CD8-positive, alpha-beta memory T cell (primary cell): ENCODE data around the gene PRR33. TPM values are rescaled to one million over a fixed set of nuclear protein-coding genes. Genes with fewer than 3 reads are reported as not detected.
A peak's percentile ranks its signal among the peaks of the same experiment; 100 is the strongest.
"Not testable (repeated sequence)": the region's sequence is repeated elsewhere in the genome, so short reads cannot be mapped to it uniquely, and the experiment has no call there.

ENCODE experiments used
- CTCF ChIA-PET: fragments of 350-600 bp; sonication (Branson Sonifier 250); formaldehyde crosslinking; loops from one replicate; lab custom pipeline; 2021; ENCODE audit warnings: antibody characterized with exemption; lab: Charles Lee
- POLR2A ChIA-PET: fragments of 350-600 bp; sonication (Branson Sonifier 250); formaldehyde crosslinking; loops from one replicate; lab custom pipeline; 2021; ENCODE audit warnings: antibody characterized with exemption; lab: Charles Lee
- DNase-seq, 5 donors: peaks; one replicate each; pipeline versions ENCODE4 v3.0.0 to v3.0.0-alpha.2; 2020 to 2022; ENCODE audit warnings: mixed read lengths in 1 of 5
- H3K27ac ChIP-seq: one replicate; pipeline ENCODE4 v1.7.0; 2013; ENCODE audit warnings: low read depth, mild to moderate bottlenecking, low read length, moderate library complexity
- H3K27me3 ChIP-seq: 2 replicates; pipeline ENCODE4 v1.7.0; 2013; ENCODE audit warnings: low read length, mild to moderate bottlenecking; ENCODE audit not compliant: insufficient read depth, poor library complexity, severe bottlenecking
- H3K36me3 ChIP-seq: 2 replicates; pipeline ENCODE4 v1.7.0; 2013; ENCODE audit warnings: mild to moderate bottlenecking, low read length, moderate library complexity; ENCODE audit not compliant: insufficient read depth
- H3K4me1 ChIP-seq: 2 replicates; pipeline ENCODE4 v1.7.0; 2013; ENCODE audit warnings: mild to moderate bottlenecking, low read length, moderate library complexity; ENCODE audit not compliant: insufficient read depth
- H3K4me3 ChIP-seq: 2 replicates; pipeline ENCODE4 v1.7.0; 2013; ENCODE audit warnings: mild to moderate bottlenecking, low read length
- H3K9me3 ChIP-seq: 2 replicates; pipeline ENCODE4 v1.7.0; 2013; ENCODE audit warnings: mild to moderate bottlenecking, low read length
- H3K27ac Mint-ChIP-seq, 8 donors: one replicate each; pipeline ENCODE4 v1.8.0; 2020 to 2021; ENCODE audit warnings: mixed read lengths in 8 of 8, mild to moderate bottlenecking in 6 of 8, inconsistent platforms in 3 of 8, moderate library complexity in 3 of 8
- H3K27me3 Mint-ChIP-seq, 2 donors: one replicate each; pipeline ENCODE4 v1.8.0; 2020 to 2021; ENCODE audit warnings: mixed read lengths in 2 of 2, mild to moderate bottlenecking in 1 of 2, moderate library complexity in 1 of 2
- H3K36me3 Mint-ChIP-seq, 3 donors: one replicate each; pipeline ENCODE4 v1.8.0; 2020 to 2021; ENCODE audit warnings: mixed read lengths in 3 of 3, inconsistent platforms in 1 of 3, mild to moderate bottlenecking in 1 of 3
- H3K4me1 Mint-ChIP-seq, 3 donors: one replicate each; pipeline ENCODE4 v1.8.0; 2020 to 2021; ENCODE audit warnings: mixed read lengths in 3 of 3, inconsistent platforms in 1 of 3, mild to moderate bottlenecking in 1 of 3
- H3K4me3 Mint-ChIP-seq, 7 donors: one replicate each; pipeline ENCODE4 v1.8.0; 2020 to 2021; ENCODE audit warnings: mixed read lengths in 7 of 7, mild to moderate bottlenecking in 6 of 7, moderate library complexity in 4 of 7, inconsistent platforms in 2 of 7
- H3K9me3 Mint-ChIP-seq, 5 donors: one replicate each; pipeline ENCODE4 v1.8.0; 2020 to 2022; ENCODE audit warnings: mixed read lengths in 5 of 5, mild to moderate bottlenecking in 3 of 5, moderate library complexity in 2 of 5, inconsistent platforms in 1 of 5
- polyA plus RNA-seq: library from polyadenylated mRNA; unstranded; fragments of 300-500 nt; fragmentation: Illumina TruSeq; gene quantifications from one replicate; pipeline ENCODE4 v1.2.3, GENCODE V29; 2021
- total RNA-seq, 2 experiments: library from RNA; stranded (reverse); gene quantifications; one replicate each; pipeline ENCODE4 v1.2.3, GENCODE V29; 2021

Gene PRR33
- total and polyA plus RNA-seq, 3 experiments from 2014 or later, result 0.17 TPM; not detected in 2

GRCh38 chr11:1875851-1876301, 15.8 kb downstream of the PRR33 start:
- POLR2A ChIA-PET, H3K27me3 Mint-ChIP-seq, H3K27ac ChIP-seq, H3K4me3 ChIP-seq, H3K4me3 Mint-ChIP-seq, H3K9me3 ChIP-seq, H3K4me1 ChIP-seq, H3K27me3 ChIP-seq, H3K36me3 ChIP-seq, H3K9me3 Mint-ChIP-seq: not testable (repeated sequence)
- Mint-ChIP-seq H3K36me3 (peaks cover 0 to 18% (median 0%) of the 10 kb centered on the region in 3 donors), H3K27ac (peak overlapping the region in 1 of 8 donors; percentile 43), H3K4me1 (peaks cover 27 to 63% (median 27%) of the 10 kb centered on the region in 3 donors)
- DNase-seq, result peak in 1 of 5 donors; percentile 38
- CTCF ChIA-PET, result interaction anchor here (1.0 to 1.5 kb wide), 6 partner anchors 10 to 43 kb away, joined by 3 to 5 read pairs (median 3); partner anchors contain the start of genes LSP1 and TNNI2

DNA sequence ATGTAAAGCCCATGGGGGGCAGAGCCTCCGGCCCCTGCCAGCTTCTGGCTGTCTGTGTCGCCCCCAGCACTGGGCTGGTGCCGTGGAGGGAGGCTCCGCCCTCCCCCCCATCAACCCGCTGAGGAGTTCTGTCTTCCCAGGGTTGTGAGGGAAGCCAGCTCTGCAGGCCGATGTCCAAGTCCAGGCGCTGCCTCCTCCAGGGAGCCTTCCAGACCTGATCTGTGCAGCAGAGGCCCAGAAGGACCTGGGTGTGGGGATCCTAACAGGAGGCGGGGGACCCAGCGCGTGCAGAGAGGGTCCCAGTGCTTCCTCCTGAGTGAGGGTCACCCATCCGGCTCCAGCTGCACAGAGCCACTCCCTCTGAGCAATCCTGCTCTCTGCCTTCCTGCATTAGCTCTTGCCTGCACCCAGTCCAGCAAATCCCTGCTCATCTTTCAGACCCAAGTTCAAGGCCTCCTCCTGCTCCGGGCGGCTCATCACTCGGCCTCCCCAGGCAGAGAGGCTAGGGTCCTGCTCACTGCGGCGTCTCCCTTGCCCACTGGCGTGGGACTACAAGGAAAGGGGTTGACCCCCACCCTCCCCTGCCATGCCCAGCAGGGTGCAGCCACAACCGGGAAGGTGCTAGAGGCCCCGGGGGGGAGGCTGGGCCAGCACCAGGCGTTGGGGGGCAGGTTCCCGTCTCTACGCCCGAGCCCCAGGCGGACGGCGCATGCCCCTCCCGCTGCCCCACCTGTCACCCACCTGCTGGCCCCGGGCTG, 16.4 kb downstream of the PRR33 start:
- Histone ChIP-seq H3K4me1 (peaks cover 15% of the 10 kb centered on the region), H3K4me3 (no peak overlapping the region), H3K27me3 (no peaks in the 10 kb centered on the region), H3K36me3 (no peaks in the 10 kb centered on the region), H3K27ac (no peak overlapping the region), H3K9me3 (no peaks in the 10 kb centered on the region)
- H3K27ac Mint-ChIP-seq, result peak overlapping the region in 7 of 8 donors; percentile 19 to 99 (median 70)
- ChIA-PET POLR2A (no interaction called here), CTCF (interaction anchor here (0.7 to 1.5 kb wide), 3 partner anchors 19 to 36 kb away, joined by 3 to 5 read pairs (median 3); partner anchors contain the start of gene TNNI2)
- DNase-seq, result peak in 2 of 5 donors; percentile 1 to 32
- peak overlapping the region in 2 of 7 donors; percentile 5 to 30 for H3K4me3 Mint-ChIP-seq
- H3K4me1 Mint-ChIP-seq, result peaks cover 28 to 63% (median 33%) of the 10 kb centered on the region in 3 donors
- peaks cover 0 to 14% (median 0%) of the 10 kb centered on the region in 3 donors for H3K36me3 Mint-ChIP-seq
- no peaks in the 10 kb centered on the region for H3K9me3 Mint-ChIP-seq
- H3K27me3 Mint-ChIP-seq, result no peaks in the 10 kb centered on the region

- H3K27me3 ChIP-seq, POLR2A ChIA-PET, H3K4me3 ChIP-seq, H3K27me3 Mint-ChIP-seq, H3K9me3 Mint-ChIP-seq, H3K4me3 Mint-ChIP-seq, H3K27ac ChIP-seq, H3K36me3 ChIP-seq, H3K36me3 Mint-ChIP-seq, H3K9me3 ChIP-seq: not testable (repeated sequence)
- peak in 2 of 5 donors; percentile 0 to 42 for DNase-seq
- Mint-ChIP-seq H3K27ac (peak overlapping the region in 1 of 8 donors; percentile 61), H3K4me1 (peaks cover 31 to 63% (median 39%) of the 10 kb centered on the region in 3 donors)
- CTCF ChIA-PET, result interaction anchor here (0.7 kb wide), 1 partner anchor 24 kb away, joined by 3 read pairs; no protein-coding TSS in a partner anchor
- H3K4me1 ChIP-seq, result peaks cover 22% of the 10 kb centered on the region
Measured at GRCh38 chr11:1874441-1875092, 17.1 kb downstream of the PRR33 start.

DNA sequence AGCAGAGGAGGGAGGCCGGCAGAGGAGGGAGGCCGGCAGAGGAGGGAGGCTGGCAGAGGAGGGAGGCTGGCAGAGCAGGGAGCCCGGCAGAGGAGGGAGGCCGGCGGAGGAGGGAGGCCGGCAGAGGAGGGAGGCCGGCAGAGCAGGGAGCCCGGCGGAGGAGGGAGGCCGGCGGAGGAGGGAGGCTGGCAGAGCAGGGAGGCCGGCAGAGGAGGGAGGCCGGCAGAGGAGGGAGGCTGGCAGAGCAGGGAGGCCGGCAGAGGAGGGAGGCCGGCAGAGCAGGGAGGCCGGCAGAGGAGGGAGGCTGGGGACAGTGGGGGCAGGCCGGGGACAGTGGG, 17.9 kb downstream of the PRR33 start:
- POLR2A ChIA-PET, H3K4me3 Mint-ChIP-seq, H3K36me3 Mint-ChIP-seq, H3K4me3 ChIP-seq, H3K9me3 ChIP-seq, CTCF ChIA-PET, H3K27ac ChIP-seq, H3K27me3 ChIP-seq, H3K27me3 Mint-ChIP-seq, H3K9me3 Mint-ChIP-seq, DNase-seq, H3K36me3 ChIP-seq: not testable (repeated sequence)
- peak overlapping the region in 1 of 8 donors; percentile 83 for H3K27ac Mint-ChIP-seq
- peaks cover 39 to 67% (median 47%) of the 10 kb centered on the region in 3 donors for H3K4me1 Mint-ChIP-seq
- peaks cover 30% of the 10 kb centered on the region for H3K4me1 ChIP-seq

DNA sequence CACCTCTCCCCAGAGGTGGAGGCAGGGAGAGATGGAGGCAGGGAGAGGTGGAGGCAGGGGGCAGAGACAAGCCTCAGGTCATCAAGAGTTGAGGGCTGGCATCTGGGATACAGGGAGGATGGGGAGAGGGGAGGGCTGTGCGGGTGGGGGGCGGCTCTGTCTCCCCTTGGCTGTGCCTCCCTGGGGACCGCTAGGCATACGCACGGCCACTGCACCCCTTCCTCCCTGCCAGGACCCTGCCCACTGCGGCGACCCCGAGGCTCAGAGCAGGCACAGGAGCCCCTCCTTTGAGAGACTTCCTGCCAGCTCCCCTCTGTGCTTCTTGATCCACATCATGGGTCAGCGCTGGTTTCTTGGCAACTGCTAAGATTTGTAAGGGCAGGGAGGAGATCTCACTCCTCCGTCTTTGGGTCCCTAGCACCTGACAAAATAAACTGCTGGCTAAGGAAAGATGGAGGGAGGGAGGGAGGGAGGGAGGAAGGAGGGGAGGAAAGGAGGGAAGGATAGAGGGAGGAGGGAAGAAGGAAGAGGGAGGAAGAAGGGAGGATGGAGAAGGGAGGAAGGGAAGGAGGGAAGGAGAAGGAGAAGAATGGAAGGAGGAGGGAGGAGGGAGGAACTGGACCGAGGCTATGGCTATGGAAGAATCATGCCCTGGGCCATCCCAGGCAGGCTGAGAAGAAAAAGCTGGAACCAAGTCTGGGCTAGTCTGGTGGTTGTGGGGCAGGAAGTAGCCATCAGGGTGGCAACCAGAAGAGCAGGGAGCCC, 18.5 kb downstream of the PRR33 start:
- H3K4me1 Mint-ChIP-seq, result peaks cover 39 to 70% (median 48%) of the 10 kb centered on the region in 3 donors
- peak overlapping the region in 1 of 7 donors; percentile 74 for H3K4me3 Mint-ChIP-seq
- Histone ChIP-seq H3K4me3 (no peak overlapping the region), H3K9me3 (no peaks in the 10 kb centered on the region), H3K27ac (no peak overlapping the region), H3K27me3 (no peaks in the 10 kb centered on the region), H3K4me1 (peaks cover 35% of the 10 kb centered on the region), H3K36me3 (no peaks in the 10 kb centered on the region)
- POLR2A ChIA-PET, result no interaction called here
- H3K27ac Mint-ChIP-seq, result peak overlapping the region in 6 of 8 donors; percentile 53 to 88 (median 79)
- H3K27me3 Mint-ChIP-seq, result no peaks in the 10 kb centered on the region
- CTCF ChIA-PET, result no interaction called here
- H3K36me3 Mint-ChIP-seq, result peaks cover 0 to 10% (median 0%) of the 10 kb centered on the region in 3 donors
- peak in 1 of 5 donors; percentile 39 for DNase-seq
- H3K9me3 Mint-ChIP-seq, result no peaks in the 10 kb centered on the region

GRCh38 chr11:1872267-1872985, 19.3 kb downstream of the PRR33 start:
- POLR2A ChIA-PET, result no interaction called here
- H3K4me1 ChIP-seq, result peaks cover 40% of the 10 kb centered on the region
- H3K9me3 Mint-ChIP-seq, result no peaks in the 10 kb centered on the region
- H3K27me3 Mint-ChIP-seq, result no peaks in the 10 kb centered on the region
- peaks cover 39 to 73% (median 51%) of the 10 kb centered on the region in 3 donors for H3K4me1 Mint-ChIP-seq
- H3K36me3 Mint-ChIP-seq, result peaks cover 0 to 7% (median 0%) of the 10 kb centered on the region in 3 donors
- H3K27ac Mint-ChIP-seq, result peak overlapping the region in 7 of 8 donors; percentile 53 to 98 (median 76)
- DNase-seq, result peak in 1 of 5 donors; percentile 46
- H3K9me3 ChIP-seq, result no peaks in the 10 kb centered on the region
- H3K4me3 ChIP-seq, result no peak overlapping the region
- no peaks in the 10 kb centered on the region for H3K36me3 ChIP-seq
- CTCF ChIA-PET, result no interaction called here
- H3K4me3 Mint-ChIP-seq, result peak overlapping the region in 4 of 7 donors; percentile 12 to 58 (median 46)
- H3K27ac ChIP-seq, result no peak overlapping the region
- H3K27me3 ChIP-seq, result no peaks in the 10 kb centered on the region

DNA sequence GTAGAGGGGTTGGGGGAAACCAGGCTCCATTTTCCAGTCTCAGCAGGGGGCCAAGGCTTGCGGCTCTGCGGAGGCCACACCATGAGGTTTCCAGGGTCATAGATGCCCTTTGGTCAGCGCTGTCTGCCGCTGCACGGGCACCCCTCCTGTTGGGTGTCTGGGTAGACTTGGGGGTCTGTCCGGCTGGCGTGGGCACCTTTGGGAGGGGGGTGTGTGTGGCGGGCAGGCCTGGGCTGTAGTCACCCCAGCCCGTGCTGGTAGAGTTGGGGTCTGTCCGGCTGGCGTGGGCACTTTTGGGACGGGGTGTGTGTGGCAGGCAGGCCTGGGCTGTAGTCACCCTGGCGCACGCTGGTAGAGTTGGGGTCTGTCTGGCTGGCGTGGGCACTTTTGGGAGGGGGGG, 20.2 kb downstream of the PRR33 start:
- no peaks in the 10 kb centered on the region for H3K27me3 ChIP-seq
- peak in 1 of 5 donors; percentile 26 for DNase-seq
- Mint-ChIP-seq H3K27me3 (no peaks in the 10 kb centered on the region), H3K4me1 (peaks cover 39 to 79% (median 54%) of the 10 kb centered on the region in 3 donors), H3K36me3 (peaks cover 0 to 12% (median 0%) of the 10 kb centered on the region in 3 donors), H3K27ac (peak overlapping the region in 7 of 8 donors; percentile 48 to 98 (median 85)), H3K4me3 (peak overlapping the region in 4 of 7 donors; percentile 53 to 86 (median 68)), H3K9me3 (no peaks in the 10 kb centered on the region)
- H3K4me3 ChIP-seq, result no peak overlapping the region
- peak overlapping the region; percentile 4 for H3K27ac ChIP-seq
- CTCF ChIA-PET, result no interaction called here
- H3K9me3 ChIP-seq, result no peaks in the 10 kb centered on the region
- no peaks in the 10 kb centered on the region for H3K36me3 ChIP-seq
- peaks cover 40% of the 10 kb centered on the region for H3K4me1 ChIP-seq
- POLR2A ChIA-PET, result interaction anchor here (0.6 to 1.3 kb wide), 2 partner anchors 14 to 490 kb away, joined by 3 to 4 read pairs; no protein-coding TSS in a partner anchor
